Common myeloid progenitor, CD34-positive (primary cell): ENCODE measurements around the gene CLDN7.

ENCODE experiments used
- CTCF ChIA-PET: fragments of 350-600 bp; sonication (Branson Sonifier 250); formaldehyde crosslinking; loops from one replicate; lab custom pipeline; 2021; ENCODE audit warnings: antibody characterized with exemption; lab: Charles Lee
- POLR2A ChIA-PET: fragments of 350-600 bp; sonication (Branson Sonifier 250); formaldehyde crosslinking; loops from one replicate; lab custom pipeline; 2021; ENCODE audit warnings: antibody characterized with exemption; lab: Charles Lee
- DNase-seq, 3 donors: peaks; one replicate each; pipeline versions ENCODE4 v3.0.0 to v3.0.0-alpha.2; 2013
- H3K27ac ChIP-seq, 2 experiments: 1 replicate in 1 of 2; 2 replicates in 1 of 2; pipeline ENCODE4 v1.7.0; 2013; ENCODE audit warnings: inconsistent platforms in 2 of 2, low read length in 2 of 2, mild to moderate bottlenecking in 2 of 2, low read depth in 1 of 2, moderate library complexity in 1 of 2; ENCODE audit not compliant: severe bottlenecking in 2 of 2, insufficient read depth in 1 of 2, poor library complexity in 1 of 2
- H3K27me3 ChIP-seq, 5 experiments: replicated peaks in 2 of 5; 1 replicate in 3 of 5; 2 replicates in 2 of 5; pipeline versions ENCODE4 v1.6.1 to v1.7.0; 2013; ENCODE audit warnings: low read length in 4 of 5, mild to moderate bottlenecking in 2 of 5, moderate library complexity in 2 of 5, inconsistent platforms in 1 of 5; ENCODE audit not compliant: insufficient read depth in 5 of 5, control insufficient read depth in 4 of 5
- H3K36me3 ChIP-seq, 4 experiments: 1 replicate in 2 of 4; 2 replicates in 2 of 4; pipeline versions ENCODE4 v1.6.1 to v1.7.0; 2013; ENCODE audit warnings: low read length in 3 of 4, control low read depth in 1 of 4, mild to moderate bottlenecking in 1 of 4; ENCODE audit not compliant: control insufficient read depth in 4 of 4, insufficient read depth in 4 of 4
- H3K4me1 ChIP-seq, 4 experiments: 1 replicate in 3 of 4; 2 replicates in 1 of 4; pipeline versions ENCODE4 v1.6.1 to v1.7.1; 2013; ENCODE audit warnings: low read length in 3 of 4, mild to moderate bottlenecking in 3 of 4, control low read depth in 1 of 4, inconsistent platforms in 1 of 4, moderate library complexity in 1 of 4; ENCODE audit not compliant: control insufficient read depth in 4 of 4, insufficient read depth in 4 of 4; ENCODE audit errors: control extremely low read depth in 1 of 4
- H3K4me3 ChIP-seq, 7 experiments: 1 replicate in 4 of 7; 2 replicates in 3 of 7; pipeline versions ENCODE4 v1.5.1 to v1.7.0; 2013; ENCODE audit warnings: mild to moderate bottlenecking in 7 of 7, low read length in 6 of 7, moderate library complexity in 6 of 7, inconsistent platforms in 2 of 7, low read depth in 2 of 7, control low read depth in 1 of 7; ENCODE audit not compliant: insufficient read depth in 4 of 7, control insufficient read depth in 1 of 7; ENCODE audit errors: extremely low read depth in 1 of 7
- H3K9me3 ChIP-seq, 5 experiments: 1 replicate in 4 of 5; 2 replicates in 1 of 5; pipeline versions ENCODE4 v1.6.1 to v1.7.1; 2013; ENCODE audit warnings: low read length in 4 of 5, mild to moderate bottlenecking in 2 of 5, inconsistent platforms in 1 of 5, low read depth in 1 of 5, moderate library complexity in 1 of 5; ENCODE audit not compliant: control insufficient read depth in 4 of 5, insufficient read depth in 2 of 5; ENCODE audit errors: control extremely low read depth in 1 of 5
- WGBS: methylation state at CpG from one replicate; pipeline ENCODE4 v1.1.5; 2013; ENCODE audit not compliant: insufficient coverage; 5-methylcytosine and 5-hydroxymethylcytosine counted together

Gene CLDN7

DNA sequence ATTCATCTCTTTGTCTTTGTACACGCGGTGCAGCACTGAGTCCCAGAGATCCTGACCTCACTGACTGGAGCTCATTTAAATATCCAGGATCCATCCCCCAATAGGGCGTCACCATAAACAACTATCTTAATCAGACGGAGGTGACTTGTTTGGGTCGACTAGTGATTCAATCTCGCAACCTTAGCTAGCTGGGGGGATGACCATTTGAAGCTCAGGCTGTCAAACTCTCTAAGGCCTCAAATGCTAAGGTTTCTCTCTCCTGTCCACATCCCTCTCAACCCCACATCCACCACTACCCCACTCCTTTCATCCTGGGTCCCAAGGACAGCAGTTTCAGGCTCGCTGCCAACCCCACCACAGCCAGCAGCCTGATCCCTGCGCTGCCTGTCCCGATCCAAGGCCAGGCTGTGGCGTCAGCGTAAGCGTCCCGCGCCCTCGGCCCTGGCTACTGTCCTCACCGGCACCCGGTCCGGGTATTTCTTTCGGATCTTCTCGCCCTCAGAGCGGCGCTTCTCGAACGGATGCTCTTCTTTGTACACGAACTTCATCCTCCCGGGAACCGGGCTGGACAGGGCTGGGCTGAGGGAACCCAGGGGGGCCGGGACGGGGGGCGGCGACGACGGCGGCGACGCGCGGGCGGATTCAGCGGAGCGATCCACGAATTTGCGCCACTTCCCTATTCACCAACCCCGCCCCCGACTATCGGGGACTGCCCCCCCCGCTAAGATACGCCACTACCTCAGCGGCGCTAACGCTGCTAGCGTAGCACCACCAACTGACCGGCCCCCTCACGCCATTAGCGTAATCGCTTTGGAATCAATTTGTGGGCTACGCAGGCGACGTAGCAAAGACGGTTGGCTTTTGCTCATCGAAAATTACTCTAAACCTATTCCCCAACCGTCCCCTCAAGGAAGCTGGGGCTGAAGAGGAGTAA is 20.2 kb downstream of the CLDN7 start, which contains the start of gene GABARAP:
Gene GABARAP, minus strand, starts transcription at position 667 of the 934 bp plus-strand sequence. Its CDS starts 119 bp downstream, at position 548.
- CTCF ChIA-PET: interaction anchor here (0.6 to 4.8 kb wide), 10 partner anchors 7 to 72 kb away, joined by 3 to 34 read pairs (median 4); partner anchors contain the start of genes ACADVL, CTDNEP1, DLG4 and DVL2
- Histone ChIP-seq H3K27me3 (no peaks in the 10 kb centered on the region), H3K36me3 (peaks cover 10 to 47% (median 23%) of the 10 kb centered on the region in 4 experiments), H3K27ac (peak within 1 kb of the TSS; percentile 98), H3K4me3 (peak within 1 kb of the TSS; percentile 91 to 100 (median 96)), H3K4me1 (peaks cover 20 to 39% (median 34%) of the 10 kb centered on the region in 4 experiments), H3K9me3 (no peaks in the 10 kb centered on the region)
- peak; percentile 93 to 95 (median 95) for DNase-seq
- WGBS: 0% methylated on average over 33 of the region's 62 CpGs
- POLR2A ChIA-PET: interaction anchor here (0.6 to 1.3 kb wide), 6 partner anchors 8 to 912 kb away, joined by 3 to 12 read pairs (median 4); partner anchors contain the start of genes ACADVL, CTDNEP1, DLG4 and DVL2

DNA sequence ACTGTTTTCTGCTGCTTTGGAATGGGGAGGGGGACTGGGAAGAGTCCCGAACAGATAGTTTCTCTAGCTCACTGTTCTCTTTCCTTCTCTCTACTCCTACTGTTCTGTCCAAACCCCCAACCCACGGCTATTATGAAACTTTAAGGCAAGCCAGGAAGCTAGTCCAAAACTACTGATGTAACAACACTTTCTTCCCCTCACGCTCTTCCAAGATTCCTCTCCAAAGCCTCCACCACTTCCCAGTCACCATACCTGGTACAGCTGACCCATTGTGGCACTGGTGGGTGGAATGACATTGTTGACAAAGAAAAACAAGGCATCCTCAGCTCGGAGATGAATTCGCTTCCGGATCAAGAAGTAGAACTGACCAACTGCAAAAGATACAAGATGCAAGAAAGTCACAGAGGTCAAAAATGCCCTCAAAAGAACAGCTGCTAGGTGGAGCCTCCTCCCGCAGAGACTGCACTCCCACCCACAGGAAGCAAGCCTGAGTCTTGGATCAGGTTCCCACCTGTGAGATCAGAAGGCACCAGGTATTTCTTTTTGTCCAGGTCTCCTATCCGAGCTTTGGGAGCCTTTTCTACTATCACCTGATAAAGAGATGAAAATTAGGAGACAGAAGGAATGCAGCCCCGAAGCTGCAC is 21.1 kb downstream of the CLDN7 start:
- peak overlapping the region; percentile 91 to 100 (median 96) for H3K4me3 ChIP-seq
- no peaks in the 10 kb centered on the region for H3K27me3 ChIP-seq
- peaks cover 7 to 47% (median 19%) of the 10 kb centered on the region in 4 experiments for H3K36me3 ChIP-seq
- no peak for DNase-seq
- H3K9me3 ChIP-seq: no peaks in the 10 kb centered on the region
- CTCF ChIA-PET: interaction anchor here (0.8 to 4.8 kb wide), 4 partner anchors 9 to 73 kb away, joined by 3 to 34 read pairs (median 18); partner anchors contain the start of genes ACADVL, CTDNEP1 and DLG4
- POLR2A ChIA-PET: interaction anchor here (0.6 to 1.3 kb wide), 2 partner anchors 10 to 913 kb away, joined by 3 to 7 read pairs; partner anchors contain the start of genes CTDNEP1 and ELP5
- H3K27ac ChIP-seq: peak overlapping the region; percentile 98
- 60% methylated on average over 8 of the region's 9 CpGs for WGBS
- H3K4me1 ChIP-seq: peaks cover 20 to 47% (median 38%) of the 10 kb centered on the region in 4 experiments

DNA sequence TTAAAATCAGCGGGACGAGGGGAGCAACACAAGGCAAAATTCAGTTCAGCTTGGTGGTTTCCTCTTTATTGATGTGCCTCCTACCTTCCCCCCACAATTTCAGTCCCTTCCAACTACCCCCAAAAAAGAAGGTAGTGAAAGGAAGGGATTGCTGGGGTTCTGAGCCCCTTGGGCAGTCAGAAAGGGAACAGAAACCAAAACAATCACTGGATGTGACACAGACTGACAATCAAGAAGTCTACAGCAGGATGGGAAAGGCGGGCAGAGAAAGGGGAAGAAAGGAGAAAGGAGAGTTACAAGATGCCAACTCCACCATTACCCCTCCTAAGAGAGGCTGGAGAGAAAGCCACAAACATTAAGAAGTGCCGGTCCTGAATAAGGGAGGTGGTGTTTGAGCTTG is 21.9 kb downstream of the CLDN7 start:
- no CpG with 5 or more reads among the region's 4 CpGs for WGBS
- POLR2A ChIA-PET: no interaction called here
- Histone ChIP-seq H3K27ac (peak overlapping the region in 1 of 2 experiments; percentile 98), H3K4me3 (peak overlapping the region in 4 of 7 experiments; percentile 30 to 100 (median 93)), H3K27me3 (no peaks in the 10 kb centered on the region), H3K4me1 (peaks cover 20 to 55% (median 42%) of the 10 kb centered on the region in 4 experiments), H3K36me3 (peaks cover 5 to 50% (median 19%) of the 10 kb centered on the region in 4 experiments), H3K9me3 (no peaks in the 10 kb centered on the region)
- DNase-seq: peak in 2 of 3 donors; percentile 54 to 58
- CTCF ChIA-PET: interaction anchor here (1.6 to 4.8 kb wide), 4 partner anchors 10 to 27 kb away, joined by 4 to 34 read pairs (median 20); partner anchors contain the start of genes ACADVL, CTDNEP1 and DLG4

GRCh38 chr17:7239091-7240027 is 22.9 kb downstream of the CLDN7 start, which contains the start of gene PHF23:
TSS of gene PHF23 (minus strand) at chr17:7239457. CDS start at chr17:7239279, 178 bp downstream.
- H3K4me3 ChIP-seq: peak within 1 kb of the TSS; percentile 89 to 98 (median 96)
- H3K4me1 ChIP-seq: peaks cover 20 to 65% (median 51%) of the 10 kb centered on the region in 4 experiments
- H3K27ac ChIP-seq: peak within 1 kb of the TSS; percentile 75 to 98
- no peaks in the 10 kb centered on the region for H3K27me3 ChIP-seq
- peak; percentile 98 to 99 (median 98) for DNase-seq
- WGBS: 0% methylated on average over 41 of the region's 72 CpGs
- POLR2A ChIA-PET: interaction anchor here (0.7 to 3.9 kb wide), 4 partner anchors 12 to 62 kb away, joined by 3 to 21 read pairs (median 6); partner anchors contain the start of genes ACADVL, CTDNEP1 and DLG4
- CTCF ChIA-PET: interaction anchor here (1.4 to 3.9 kb wide), 4 partner anchors 11 to 57 kb away, joined by 4 to 31 read pairs (median 6); partner anchors contain the start of gene CTDNEP1
- no peaks in the 10 kb centered on the region for H3K9me3 ChIP-seq
- peaks cover 3 to 53% (median 17%) of the 10 kb centered on the region in 4 experiments for H3K36me3 ChIP-seq

DNA sequence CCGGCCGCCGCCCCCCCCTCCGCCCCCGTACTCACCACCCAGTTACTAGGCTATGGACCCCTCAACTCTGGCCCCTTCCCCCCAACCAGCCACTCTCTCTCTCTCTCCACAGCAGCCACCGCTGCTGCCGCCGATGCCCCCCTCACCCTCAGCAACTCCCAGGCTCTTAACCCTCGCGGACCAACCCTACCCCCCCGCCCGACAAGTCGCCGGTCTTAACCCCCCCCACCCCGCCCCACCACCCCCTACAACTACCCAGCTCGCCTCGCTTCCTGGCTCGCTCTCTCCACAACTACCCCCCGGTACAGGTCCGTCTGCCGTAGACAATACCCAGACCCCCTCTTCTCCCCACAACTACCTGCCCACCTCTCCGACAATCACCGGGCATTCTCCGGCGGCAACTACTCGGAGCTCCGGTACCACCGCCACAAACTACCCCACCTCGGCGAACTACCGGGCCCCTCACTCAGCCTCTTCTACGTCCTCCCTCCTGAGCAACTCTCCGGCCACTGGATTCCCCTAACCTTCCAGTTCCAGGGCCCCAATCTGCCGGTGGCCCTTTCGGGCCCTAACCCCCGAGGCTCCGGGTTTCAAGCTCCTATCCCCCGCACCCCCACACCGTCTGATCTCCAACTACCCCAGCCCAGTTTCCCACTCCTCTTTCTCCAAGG is 23.7 kb downstream of the CLDN7 start:
- Histone ChIP-seq H3K9me3 (no peaks in the 10 kb centered on the region), H3K4me1 (peaks cover 20 to 67% (median 54%) of the 10 kb centered on the region in 4 experiments), H3K27me3 (no peaks in the 10 kb centered on the region), H3K27ac (peak overlapping the region; percentile 75 to 90), H3K4me3 (peak overlapping the region; percentile 89 to 98 (median 96)), H3K36me3 (peaks cover 3 to 46% (median 16%) of the 10 kb centered on the region in 4 experiments)
- ChIA-PET POLR2A (interaction anchor here (0.7 to 3.9 kb wide), 5 partner anchors 13 to 61 kb away, joined by 3 to 21 read pairs (median 4); partner anchors contain the start of genes ACADVL, CTDNEP1 and DLG4), CTCF (interaction anchor here (1.4 to 10.2 kb wide), 4 partner anchors 11 to 58 kb away, joined by 4 to 75 read pairs (median 20); partner anchors contain the start of genes ACADVL, CTDNEP1 and DLG4)
- under 1% methylated on average over 19 of the region's 39 CpGs for WGBS
- peak in 2 of 3 donors; percentile 57 to 68 for DNase-seq
